ENCODE results near the gene WAC.

- no peak for TF ChIP-seq CTCF (conservative IDR thresholded peaks at IDR 0.05; ENCODE audit: low read depth, low read length)
- no peak for TF ChIP-seq EZH2 (IDR thresholded peaks at IDR 0.05; ENCODE audit: borderline replicate concordance, low read depth, low read length, poor library complexity, severe bottlenecking)
These were observed 62.7 kb downstream of the WAC start for GRCh38 chr10:28595613-28596012.

All from A673 (cell line).